ENCODE results near the gene KLF15.

The KLF15 gene

GRCh38 chr3:126309165-126309564 is 48.0 kb downstream of the KLF15 start:
- TF ChIP-seq CTCF (conservative IDR thresholded peaks at IDR 0.05): no peak
- no peak overlapping the region for H3K27ac ChIP-seq

GRCh38 chr3:126308394-126309125 is 48.6 kb downstream of the KLF15 start:
- TF ChIP-seq CTCF (conservative IDR thresholded peaks at IDR 0.05): no peak
- no peak overlapping the region for H3K27ac ChIP-seq

GRCh38 chr3:126307591-126308393 is 49.4 kb downstream of the KLF15 start:
- no peak for TF ChIP-seq CTCF (conservative IDR thresholded peaks at IDR 0.05)

GRCh38 chr3:126306888-126307482 is 50.2 kb downstream of the KLF15 start:
- TF ChIP-seq CTCF (conservative IDR thresholded peaks at IDR 0.05): no peak
- no peak overlapping the region for H3K27ac ChIP-seq

More at GRCh38 chr3:126307591-126308393, 49.4 kb downstream of the KLF15 start:
- no peak overlapping the region for H3K27ac ChIP-seq

GRCh38 chr3:126306397-126306796 is 50.8 kb downstream of the KLF15 start:
- no peak for TF ChIP-seq CTCF (conservative IDR thresholded peaks at IDR 0.05)
- no peak overlapping the region for H3K27ac ChIP-seq

GRCh38 chr3:126305427-126305826 is 51.8 kb downstream of the KLF15 start:
- no peak for TF ChIP-seq CTCF (conservative IDR thresholded peaks at IDR 0.05)
- no peak overlapping the region for H3K27ac ChIP-seq

- no peak overlapping the region for H3K27ac ChIP-seq
- TF ChIP-seq CTCF (conservative IDR thresholded peaks at IDR 0.05): no peak
Observed at GRCh38 chr3:126304704-126305103, 52.5 kb downstream of the KLF15 start.
